Fibroblast of the aortic adventitia (primary cell): ENCODE measurements around the gene GREB1. TPM values are rescaled to one million over a fixed set of nuclear protein-coding genes. Genes with fewer than 3 reads are reported as not detected.

ENCODE experiments used
- DNase-seq: peaks from one replicate; pipeline ENCODE4 v3.0.0-alpha.2; 2010; ENCODE audit warnings: low read depth
- H3K4me3 ChIP-seq: 2 replicates; pipeline ENCODE4 v1.5.1; 2011; ENCODE audit warnings: low read depth, mild to moderate bottlenecking, control low read depth, low read length, moderate library complexity
- CTCF ChIP-seq: IDR thresholded peaks from 2 replicates; pipeline ENCODE4 v1.5.1; 2011; ENCODE audit warnings: mild to moderate bottlenecking, low read length, control low read depth, inconsistent platforms; ENCODE audit not compliant: insufficient read depth
- small RNA-seq: library from RNA; depleted of rRNA; stranded (forward); fragments of <200 nt; gene quantifications from one replicate; pipeline ENCODE3, GENCODE V24; 2012
- total RNA-seq: library from RNA; depleted of rRNA; stranded (reverse); fragments of >200 nt; gene quantifications from 2 replicates; pipeline ENCODE4 v1.2.3, GENCODE V29; 2012; ENCODE audit warnings: low replicate concordance

Gene GREB1
- total RNA-seq, 1 donor = under 0.01 TPM

- no peak for TF ChIP-seq CTCF
- DNase-seq = no peak
- H3K4me3 ChIP-seq = no peak overlapping the region
These were observed 157.3 kb downstream of the GREB1 start for GRCh38 chr2:11691076-11691660.

Small RNAs within 50 kb of the gene (small RNA-seq; reads per million reads assigned to genes)
- gene MIR4429 (not detected), gene RN7SL674P (not detected), gene RNA5SP84 (not detected), gene RNU2-13P (5.6 reads per million, percentile 90 among the genes with 10 or more reads in this experiment)

Other genes with a start within 250 kb of the GREB1 start
- gene ROCK2, start 189.4 kb upstream of the GREB1 start, total RNA-seq = 65.3 and 92.9 TPM in 2 replicates
- gene E2F6, start 67.9 kb upstream of the GREB1 start, total RNA-seq = 9.5 and 11.3 TPM in 2 replicates
- not detected in 2 replicates for gene NTSR2, start 136.2 kb downstream of the GREB1 start, total RNA-seq
- 50.4 and 157 TPM in 2 replicates for gene LPIN1, start 212.6 kb downstream of the GREB1 start, total RNA-seq